Cortex of kidney (tissue), 1 donor: ENCODE results near the gene GALNT13.

Experiments
- DNase-seq: peaks from one replicate; lab custom pipeline; 2025; lab: John Stamatoyannopoulos, UW

Gene GALNT13

GRCh38 chr2:154481336-154481735, 609.6 kb downstream of the GALNT13 start:
- no peak for DNase-seq

DNA sequence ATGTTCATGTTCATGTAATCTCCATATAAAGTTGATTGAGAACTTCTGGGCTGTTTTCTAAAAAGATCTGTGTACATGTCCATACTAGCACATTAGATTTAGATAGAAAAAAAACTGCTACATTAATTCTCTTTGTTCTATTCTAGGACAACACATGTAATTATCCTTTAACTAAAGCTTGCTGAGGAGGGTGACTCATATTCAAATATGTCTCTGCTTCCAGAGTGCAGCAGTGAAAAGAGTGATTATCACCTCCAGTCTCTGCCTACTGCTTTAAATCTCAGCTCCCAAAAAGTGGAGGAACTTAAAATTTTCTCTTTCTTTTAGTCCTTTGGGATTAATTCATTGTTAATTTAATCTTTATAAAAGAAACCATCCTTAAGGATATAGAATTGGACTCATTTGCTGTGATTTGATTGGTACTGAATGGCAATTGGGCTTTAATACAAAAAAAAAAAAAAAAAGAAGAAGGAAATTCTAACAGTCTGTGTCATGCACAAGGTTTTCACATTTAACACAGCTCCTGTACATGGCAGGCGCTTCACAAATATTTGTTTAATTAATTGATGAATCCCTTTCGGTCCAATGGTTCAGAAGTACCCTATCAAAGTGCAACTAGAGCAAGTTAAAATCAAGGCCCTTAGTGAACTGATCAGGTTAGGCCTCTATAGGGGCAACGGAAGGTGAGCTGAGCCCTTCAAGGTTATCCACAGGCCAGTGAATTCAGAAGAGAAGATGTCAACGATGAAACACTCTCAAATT, 612.8 kb downstream of the GALNT13 start:
- no peak for DNase-seq

GRCh38 chr2:154488801-154489200, 617.1 kb downstream of the GALNT13 start:
- DNase-seq, result no peak

- DNase-seq, result no peak
Measured at GRCh38 chr2:154489266-154489858, 617.6 kb downstream of the GALNT13 start.

DNA sequence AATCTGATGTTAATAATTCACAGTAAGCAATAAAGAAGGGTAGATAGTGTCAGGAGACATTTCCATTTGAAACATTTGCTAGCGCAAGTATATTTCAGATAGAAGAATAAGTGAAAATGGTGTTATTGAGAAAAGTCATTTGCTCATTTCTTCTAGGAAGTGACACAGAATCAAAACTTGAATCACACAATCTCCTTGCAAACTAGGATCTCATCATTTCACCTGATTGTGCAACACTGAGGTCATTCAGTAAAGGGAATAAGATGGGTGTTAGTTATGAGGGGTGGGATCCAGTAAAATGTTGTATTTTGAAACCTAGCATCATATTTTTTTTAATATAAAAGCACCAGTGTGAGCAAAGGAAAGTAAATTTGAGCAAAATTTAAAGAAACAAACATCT, 618.8 kb downstream of the GALNT13 start:
- no peak for DNase-seq

DNA sequence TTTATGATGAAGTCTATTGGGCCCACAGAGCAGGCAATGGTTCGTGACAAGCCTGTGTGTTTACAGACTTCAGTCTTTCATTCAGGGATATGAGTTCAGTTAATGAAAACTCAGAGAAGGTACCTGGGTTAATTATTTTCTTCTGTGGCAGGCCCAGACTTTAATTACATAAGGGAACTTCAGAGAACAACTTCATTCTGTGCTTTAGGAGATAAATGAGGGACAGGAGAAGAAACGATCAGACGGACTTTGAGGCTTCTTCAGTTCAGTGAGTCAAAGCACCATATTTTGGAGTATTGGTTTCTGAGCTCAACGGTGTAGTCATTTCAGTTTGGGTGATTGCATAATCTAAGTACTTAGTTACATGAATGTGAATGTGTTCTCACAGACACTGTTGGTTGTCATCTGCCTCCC, 623.7 kb downstream of the GALNT13 start:
- DNase-seq, result no peak

DNA sequence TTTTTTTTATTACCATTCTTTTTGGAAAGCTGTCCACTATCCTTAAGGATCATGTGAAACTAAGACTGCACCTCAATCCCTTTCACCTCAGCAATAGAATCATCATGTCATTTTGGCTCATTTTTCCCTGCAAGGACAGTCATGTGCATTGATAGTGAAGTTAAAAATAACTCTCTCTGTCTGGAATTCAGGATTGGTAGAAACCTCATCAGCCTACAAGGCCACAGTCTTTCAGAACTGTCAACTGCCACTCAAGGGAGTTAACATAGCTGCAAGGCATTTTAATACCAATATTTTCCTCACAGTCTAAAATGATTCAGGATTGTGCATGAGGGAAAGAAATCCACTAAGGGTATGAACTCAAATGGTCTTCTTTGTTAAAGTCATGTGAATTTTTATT, 625.3 kb downstream of the GALNT13 start:
- no peak for DNase-seq
